ENCODE data around the gene BDNF. TPM values are rescaled to one million over a fixed set of nuclear protein-coding genes. Genes with fewer than 3 reads are reported as not detected.

BDNF gene
- total and polyA plus RNA-seq, 2 donors (not counting 3 experiments of a cell fraction or from before 2014, with no cell fraction given): 3.1 to 3.6 TPM

- dilution Hi-C loops (cut with MboI; ENCODE audit: extremely low pct_ligation_motif_present, low sequenced_read_pairs) (no loop called here), intact Hi-C loops (cut with micrococcal nuclease) (no loop called here)
- no peak overlapping the region for H2AFZ ChIP-seq (ENCODE audit: low read depth, low read length)
- no peak overlapping the region for H3K27ac ChIP-seq (ENCODE audit: insufficient read depth, low read depth, low read length)
- no peaks in the 10 kb centered on the region for H3K4me1 ChIP-seq (ENCODE audit: control insufficient read depth, extremely low read depth, insufficient read depth, low read length)
- no TSS peak for BruUV-seq (replicated peaks)
- no peaks in the 10 kb centered on the region for H4K20me1 ChIP-seq (replicated peaks; ENCODE audit: control insufficient read depth, extremely low read depth, insufficient read depth, low read length)
- no peak overlapping the region for H3K9ac ChIP-seq (replicated peaks; ENCODE audit: extremely low read depth, insufficient read depth, low read length)
- no peaks in the 10 kb centered on the region for H3K79me2 ChIP-seq (ENCODE audit: control insufficient read depth, insufficient read depth, low read length)
- H3K36me3 ChIP-seq (ENCODE audit: control insufficient read depth in 2 of 2, extremely low read depth in 1 of 2, insufficient read depth in 2 of 2, low read length in 2 of 2): no peaks in the 10 kb centered on the region
- CTCF ChIA-PET: no interaction called here
- no peak for FAIRE-seq
- H3K9me3 ChIP-seq (replicated peaks; ENCODE audit: control insufficient read depth, insufficient read depth, low read length): no peaks in the 10 kb centered on the region
- no peaks in the 10 kb centered on the region for H3K27me3 ChIP-seq (ENCODE audit: control insufficient read depth in 2 of 2, insufficient read depth in 2 of 2, low read length in 2 of 2)
- H3K9me1 ChIP-seq (replicated peaks; ENCODE audit: control insufficient read depth, extremely low read depth, insufficient read depth, low read length): no peaks in the 10 kb centered on the region
- DNase-seq (ENCODE audit: low read depth, low spot score): no peak
- no peak overlapping the region for H3K4me3 ChIP-seq (replicated peaks in 1 of 3; ENCODE audit: insufficient read depth in 1 of 3, low read depth in 1 of 3, low read length in 3 of 3)
- POLR2A ChIA-PET: no interaction called here
- TF ChIP-seq EZH2 (IDR thresholded peaks at IDR 0.05; ENCODE audit: borderline replicate concordance, low read depth, low read length, severe bottlenecking): no peak
- TF ChIP-seq CTCF (IDR thresholded peaks at IDR 0.05; ENCODE audit: extremely low read depth in 1 of 2, insufficient read depth in 1 of 2, low read depth in 1 of 2, low read length in 2 of 2): no peak
- TF ChIP-seq JUN (IDR thresholded peaks at IDR 0.05; ENCODE audit: borderline replicate concordance, insufficient read depth, insufficient read length, low read depth): no peak
- no peak for TF ChIP-seq POLR2AphosphoS5 (IDR thresholded peaks at IDR 0.05; ENCODE audit: insufficient read depth, low read depth, low read length)
- TF ChIP-seq MAX (IDR thresholded peaks at IDR 0.05; ENCODE audit: insufficient read depth, insufficient read length): no peak
- no peak for TF ChIP-seq FOS (IDR thresholded peaks at IDR 0.05; ENCODE audit: borderline replicate concordance, insufficient read depth, low read length)
- TF ChIP-seq MYC (IDR thresholded peaks at IDR 0.05; ENCODE audit: low read depth, low read length): no peak
- TF ChIP-seq GATA2 (IDR thresholded peaks at IDR 0.05; ENCODE audit: insufficient read depth, insufficient read length, low read depth, low read length): no peak
- TF ChIP-seq POLR2A (IDR thresholded peaks at IDR 0.05; ENCODE audit: low read depth, low read length): no peak
- no peak overlapping the region for H3K4me2 ChIP-seq (ENCODE audit: insufficient read depth, low read length)
These were observed 54.0 kb downstream of the BDNF start for GRCh38 chr11:27646051-27646818.

All from endothelial cell of umbilical vein (primary cell).